ENCODE data around the gene CDKN2AIP.
"Not testable (repeated sequence)": the region's sequence is repeated elsewhere in the genome, so short reads cannot be mapped to it uniquely, and the experiment has no call there.

Gene CDKN2AIP

DNA sequence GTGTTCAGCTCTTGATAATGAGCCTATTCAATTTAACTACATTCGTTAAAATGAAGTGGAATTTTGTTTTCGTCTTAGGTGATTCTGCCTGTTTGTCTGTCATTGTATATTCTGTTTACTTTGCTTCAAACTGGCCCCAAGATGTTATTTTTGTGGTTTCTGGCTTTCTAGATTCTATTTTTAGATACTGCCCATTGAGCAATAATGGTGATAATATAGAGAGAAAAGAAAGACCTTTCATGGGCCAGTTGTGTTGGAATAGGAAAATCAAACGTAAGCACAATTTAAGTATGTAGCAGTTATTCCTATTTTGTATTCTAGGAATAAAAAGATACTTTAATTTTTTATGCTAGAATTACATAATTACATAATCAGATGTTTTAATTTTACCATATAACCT, 4.0 kb downstream of the CDKN2AIP start:
- DNase-seq (ENCODE audit: low read depth): peak; percentile 46

DNA sequence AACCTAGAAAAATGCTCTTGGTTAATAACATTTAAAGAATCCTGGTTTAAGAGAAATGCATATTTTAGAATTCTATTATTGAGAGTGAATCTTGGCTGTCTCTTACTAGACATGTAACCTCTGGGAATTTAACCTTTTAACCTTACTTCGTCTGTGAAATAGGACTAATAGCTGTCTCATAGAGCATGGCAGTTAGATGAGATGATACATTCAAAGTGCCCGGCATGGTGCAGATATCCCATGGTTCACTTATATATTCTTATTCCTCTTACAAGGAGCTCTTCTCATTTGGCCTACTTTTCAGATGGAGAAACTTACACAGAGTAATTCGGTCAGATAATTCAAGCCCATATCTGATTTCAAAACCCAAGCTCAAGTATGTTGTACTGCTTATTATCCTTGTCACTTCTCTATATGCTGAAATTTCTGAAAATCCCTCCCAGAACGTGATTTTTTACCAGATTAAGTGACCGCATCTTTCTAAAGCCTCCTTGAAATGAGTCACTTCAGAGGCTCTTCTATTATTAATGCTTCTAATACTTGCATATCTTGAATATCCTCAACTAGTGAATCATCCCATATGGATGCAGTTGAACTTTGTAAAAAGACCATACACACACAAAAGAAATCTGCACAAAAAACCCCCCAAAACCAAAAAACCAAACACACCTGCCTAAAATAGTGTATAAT, 4.9 kb downstream of the CDKN2AIP start:
- DNase-seq (ENCODE audit: low read depth): peak; percentile 98

DNA sequence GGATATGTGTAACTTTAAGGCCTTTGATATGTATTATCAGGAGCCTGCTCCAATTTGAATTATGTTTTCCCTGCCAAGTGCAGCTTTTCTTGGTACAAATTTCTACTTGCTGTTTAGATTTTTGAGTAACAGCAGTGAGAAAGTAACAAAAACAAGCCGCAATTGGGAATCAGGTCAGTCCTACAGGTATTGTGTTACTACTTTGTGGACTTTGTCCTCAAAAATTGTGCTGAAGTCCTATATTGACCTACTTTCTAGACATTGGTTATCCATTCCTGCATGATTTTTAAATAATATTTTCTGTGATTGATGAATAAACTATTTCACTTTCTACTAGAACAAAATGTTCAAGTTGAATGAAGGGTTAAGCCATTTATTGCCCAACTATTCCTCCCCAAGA, 5.7 kb downstream of the CDKN2AIP start:
- peak; percentile 36 for DNase-seq (ENCODE audit: low read depth)

GRCh38 chr4:183455431-183456195, 11.2 kb downstream of the CDKN2AIP start:
- DNase-seq (ENCODE audit: low read depth): peak; percentile 42

- no peak for DNase-seq (ENCODE audit: low read depth)
These were observed 13.6 kb downstream of the CDKN2AIP start for GRCh38 chr4:183458005-183458404.

GRCh38 chr4:183463903-183464619, 19.6 kb downstream of the CDKN2AIP start:
- not testable (repeated sequence) for DNase-seq (ENCODE audit: low read depth)

GRCh38 chr4:183465879-183466278, 21.4 kb downstream of the CDKN2AIP start:
- DNase-seq (ENCODE audit: low read depth): not testable (repeated sequence)

- no peak for DNase-seq (ENCODE audit: low read depth)
These were observed 22.8 kb downstream of the CDKN2AIP start for GRCh38 chr4:183467246-183467645.

GRCh38 chr4:183468210-183469095, 24.0 kb downstream of the CDKN2AIP start:
- DNase-seq (ENCODE audit: low read depth): peak; percentile 80

DNA sequence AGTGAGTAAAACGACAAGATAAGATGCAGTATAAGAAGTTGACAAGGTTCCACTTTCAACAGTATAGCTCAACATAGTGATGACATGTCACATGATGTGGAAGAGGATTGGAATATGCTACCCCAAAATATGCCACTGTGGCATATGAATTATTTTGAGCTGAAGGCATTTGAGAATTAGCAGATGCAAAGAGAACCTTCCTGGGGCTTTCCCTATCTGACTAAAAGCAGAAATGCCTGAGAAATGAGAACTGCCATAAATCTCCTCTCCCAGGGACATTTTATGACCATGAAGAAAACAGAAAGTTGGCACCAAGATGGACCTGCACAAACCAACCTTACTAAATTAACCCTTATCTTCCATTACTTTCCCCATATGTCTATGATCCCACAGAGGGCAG, 24.8 kb downstream of the CDKN2AIP start:
- peak; percentile 58 for DNase-seq (ENCODE audit: low read depth)

DNA sequence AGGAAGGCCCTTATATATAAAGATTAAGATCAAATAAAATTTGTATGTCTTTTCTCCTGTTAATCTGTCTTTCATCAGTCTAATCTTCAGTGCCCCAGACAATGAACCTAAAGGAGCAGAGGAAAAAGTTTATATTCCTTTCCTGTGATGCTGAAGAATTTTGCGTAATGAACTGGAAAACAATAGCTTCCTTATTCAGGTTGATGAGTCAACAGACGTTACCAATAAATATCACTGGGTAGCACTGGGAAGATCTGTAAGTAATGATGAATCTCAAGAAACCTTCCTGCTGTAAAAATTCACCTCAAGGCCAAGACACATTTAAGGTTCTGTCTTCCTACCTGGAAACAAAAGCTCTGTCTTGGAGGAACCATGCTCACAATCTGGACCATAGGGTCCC, 25.5 kb downstream of the CDKN2AIP start:
- DNase-seq (ENCODE audit: low read depth): peak; percentile 25

- no peak for DNase-seq (ENCODE audit: low read depth)
These were observed 26.4 kb downstream of the CDKN2AIP start for GRCh38 chr4:183470821-183471220.

- DNase-seq (ENCODE audit: low read depth): peak; percentile 48
These were observed 27.7 kb downstream of the CDKN2AIP start for GRCh38 chr4:183471946-183472708.

GRCh38 chr4:183478123-183478522, 33.7 kb downstream of the CDKN2AIP start:
- peak; percentile 34 for DNase-seq (ENCODE audit: low read depth)

DNA sequence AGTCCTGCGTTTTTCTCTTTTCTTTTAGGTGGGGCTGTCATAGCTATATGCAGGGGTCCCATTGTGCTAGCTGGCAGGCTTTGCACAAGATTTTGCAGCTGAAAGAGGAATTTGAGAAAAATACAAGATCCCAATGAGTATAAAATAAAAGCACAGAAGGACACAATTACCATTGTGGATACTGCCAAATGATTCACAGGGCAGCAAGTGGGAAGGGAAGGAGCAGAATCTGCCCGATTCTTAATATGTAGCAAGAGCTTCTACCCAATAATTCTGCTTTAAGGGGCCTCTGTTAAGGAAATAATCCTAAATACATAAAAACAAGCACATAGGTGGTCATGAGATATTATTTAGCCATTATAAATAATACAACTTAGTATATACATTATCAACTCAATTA, 34.5 kb downstream of the CDKN2AIP start:
- DNase-seq (ENCODE audit: low read depth): no peak

DNA sequence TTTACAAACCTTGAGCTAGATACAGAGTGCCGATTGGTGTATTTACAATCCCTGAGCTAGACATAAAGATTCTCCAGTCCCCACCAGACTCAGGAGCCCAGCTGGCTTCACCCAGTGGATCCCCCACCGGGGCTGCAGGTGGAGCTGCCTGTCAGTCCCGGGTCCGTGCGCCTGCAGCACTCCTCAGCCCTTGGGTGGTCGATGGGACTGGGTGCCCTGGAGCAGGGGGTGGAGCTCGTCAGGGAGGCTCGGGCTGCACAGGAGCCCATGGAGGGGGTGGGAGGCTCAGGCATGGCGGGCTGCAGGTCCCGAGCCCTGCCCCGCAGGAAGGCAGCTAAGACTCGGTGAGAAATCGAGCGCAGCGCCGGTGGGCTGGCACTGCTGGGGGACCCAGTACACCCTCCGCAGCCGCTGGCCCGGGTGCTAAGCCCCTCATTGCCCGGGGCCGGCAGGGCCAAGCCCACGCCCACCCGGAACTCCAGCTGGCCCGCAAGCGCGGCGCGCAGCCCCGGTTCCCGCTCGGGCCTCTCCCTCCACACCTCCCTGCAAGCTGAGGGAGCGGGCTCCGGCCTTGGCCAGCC, 38.2 kb downstream of the CDKN2AIP start:
- not testable (repeated sequence) for DNase-seq (ENCODE audit: low read depth)

- peak; percentile 42 for DNase-seq (ENCODE audit: low read depth)
These were observed 39.6 kb downstream of the CDKN2AIP start for GRCh38 chr4:183483997-183484396.

DNA sequence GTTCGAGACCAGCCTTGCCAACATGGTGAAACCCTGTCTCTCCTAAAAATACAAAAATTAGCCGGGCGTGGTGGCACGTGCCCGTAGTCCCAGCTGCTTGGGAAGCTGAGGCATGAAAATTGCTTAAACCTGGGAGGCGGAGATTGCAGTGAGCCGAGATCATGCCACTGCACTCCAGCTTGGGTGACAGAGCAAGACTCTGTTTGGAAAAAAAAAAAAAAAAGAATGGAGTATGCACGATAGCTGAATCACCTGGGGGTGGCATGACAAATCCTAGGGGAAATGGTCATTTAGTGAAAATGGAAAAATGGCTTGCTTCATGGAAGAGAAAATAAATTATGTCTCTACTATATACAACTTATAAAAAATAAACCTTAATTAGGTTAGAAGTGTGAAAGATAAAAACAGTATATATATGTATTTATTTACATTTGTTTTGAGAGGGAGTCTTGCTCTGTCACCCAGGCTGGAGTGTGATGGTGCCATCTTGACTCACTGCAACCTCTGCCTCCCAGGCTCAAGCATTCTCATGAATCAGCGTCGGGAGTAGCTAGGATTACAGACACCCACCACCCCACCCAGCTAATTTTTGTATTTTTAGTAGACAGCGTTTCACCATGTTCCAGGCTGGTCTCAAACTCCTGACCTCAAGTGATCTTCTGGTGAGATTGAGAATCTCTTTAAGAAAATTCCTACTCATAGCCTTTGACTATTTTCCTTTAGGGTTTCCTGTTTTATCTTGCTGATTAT, 41.1 kb downstream of the CDKN2AIP start:
- peak; percentile 22 for DNase-seq (ENCODE audit: low read depth)

- DNase-seq (ENCODE audit: low read depth): peak; percentile 43
These were observed 48.4 kb downstream of the CDKN2AIP start for GRCh38 chr4:183492791-183493222.

DNA sequence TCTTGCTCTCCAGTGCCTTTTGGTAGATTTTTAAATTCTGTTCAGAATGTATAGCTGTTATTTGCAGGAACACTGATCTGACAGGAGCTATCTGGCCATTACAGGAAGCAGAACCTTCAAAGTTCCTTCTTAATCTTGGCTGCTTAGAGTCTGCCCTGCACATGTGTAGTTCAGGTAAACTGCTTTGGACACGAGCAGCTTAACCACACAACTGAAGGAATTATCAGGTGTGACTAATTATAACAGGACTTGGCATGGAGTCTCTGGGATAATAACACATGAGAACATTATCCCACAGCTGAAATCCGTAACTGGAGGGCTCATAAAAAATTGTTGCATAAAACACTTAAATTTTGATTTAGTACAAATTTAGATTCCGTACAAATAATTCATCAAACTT, 48.8 kb downstream of the CDKN2AIP start:
- DNase-seq (ENCODE audit: low read depth): no peak

Data from amniotic epithelial cell (primary cell).